ENCODE results near the gene DNAJC11. TPM values are rescaled to one million over a fixed set of nuclear protein-coding genes. Genes with fewer than 3 reads are reported as not detected.

Gene DNAJC11
- total RNA-seq, result 18.1 and 23.7 TPM in 2 replicates

GRCh38 chr1:6701437-6702153 lies at the start of gene DNAJC11:
Gene DNAJC11, minus strand, starts transcription at chr1:6701816. Its CDS starts 16 bp downstream, at chr1:6701800.

GRCh38 chr1:6624710-6625583 lies 76.7 kb downstream of the DNAJC11 start, which contains the start of gene THAP3:
Gene THAP3, plus strand, starts transcription at chr1:6624868. Its CDS starts 351 bp downstream, at chr1:6625219.

GRCh38 chr1:6613361-6614018 lies 88.1 kb downstream of the DNAJC11 start, which contains the start of gene PHF13:
Gene PHF13, plus strand, starts transcription at chr1:6613731. Its CDS starts 336 bp downstream, at chr1:6614067.

GRCh38 chr1:6602669-6603237 lies 98.9 kb downstream of the DNAJC11 start, which contains the start of gene KLHL21:
Gene KLHL21, minus strand, starts transcription at chr1:6602869. Its CDS starts 52 bp downstream, at chr1:6602817.

Other genes with a start within 250 kb of the DNAJC11 start
- 2.9 and 13.3 TPM in 2 replicates for gene TNFRSF25, start 235.6 kb downstream of the DNAJC11 start, total RNA-seq
- gene PLEKHG5, start 210.1 kb downstream of the DNAJC11 start, total RNA-seq, result 14.2 and 22.8 TPM in 2 replicates
- 21.6 and 31.7 TPM in 2 replicates for gene NOL9, start 147.3 kb downstream of the DNAJC11 start, total RNA-seq
- under 0.01 TPM in 1 of 2 replicates, not detected in the other for gene TAS1R1, start 146.5 kb downstream of the DNAJC11 start, total RNA-seq
- 20.3 and 20.8 TPM in 2 replicates for gene ZBTB48, start 121.8 kb downstream of the DNAJC11 start, total RNA-seq
- gene KLHL21, start 98.9 kb downstream of the DNAJC11 start, total RNA-seq, result 34.2 and 41.5 TPM in 2 replicates
- 19.3 and 23.6 TPM in 2 replicates for gene PHF13, start 88.1 kb downstream of the DNAJC11 start, total RNA-seq
- gene THAP3, start 76.9 kb downstream of the DNAJC11 start, total RNA-seq, result 11.8 and 18.5 TPM in 2 replicates
- 42.0 and 51.4 TPM in 2 replicates for gene CAMTA1, start 83.6 kb upstream of the DNAJC11 start, total RNA-seq